C4-2B (cell line): ENCODE data around the gene BEND7.

Source experiments
- CTCF ChIP-seq: fragments of 450-650 bp; conservative IDR thresholded peaks from 2 replicates; pipeline ENCODE4 v1.5.1; 2017; ENCODE audit warnings: mild to moderate bottlenecking
- ZFX ChIP-seq: fragments of 450-650 bp; IDR thresholded peaks from 2 replicates; pipeline ENCODE4 v1.6.1; 2017

GRCh38 chr10:13445656-13446400 is 83.0 kb downstream of the BEND7 start:
- TF ChIP-seq CTCF (no peak), ZFX (no peak)
